NB4 (cell line): Measurements from ENCODE around the gene NR4A3.

Experiments used
- DNase-seq: peaks from one replicate; pipeline ENCODE4 v3.0.0; 2010; ENCODE audit warnings: low read depth
- H3K4me3 ChIP-seq: one replicate; pipeline ENCODE4 v1.5.1; 2011; ENCODE audit warnings: mild to moderate bottlenecking, low read depth, low read length, moderate library complexity
- CTCF ChIP-seq: IDR thresholded peaks from one replicate; pipeline ENCODE4 v1.5.1; 2012; ENCODE audit warnings: low read depth, low read length
- MYC ChIP-seq: IDR thresholded peaks from 2 replicates; pipeline ENCODE4 v1.6.1; 2011; ENCODE audit warnings: low read depth, low read length
- POLR2A ChIP-seq: IDR thresholded peaks from 2 replicates; pipeline ENCODE4 v1.6.1; 2011; ENCODE audit warnings: mild to moderate bottlenecking; ENCODE audit not compliant: insufficient read length; ENCODE audit errors: extremely low read depth
- TF ChIP-seq, protein P1 (sequence below): IDR thresholded peaks from 2 replicates; pipeline ENCODE4 v1.6.1; 2011; ENCODE audit warnings: low read depth, low read length

Gene NR4A3

DNA sequence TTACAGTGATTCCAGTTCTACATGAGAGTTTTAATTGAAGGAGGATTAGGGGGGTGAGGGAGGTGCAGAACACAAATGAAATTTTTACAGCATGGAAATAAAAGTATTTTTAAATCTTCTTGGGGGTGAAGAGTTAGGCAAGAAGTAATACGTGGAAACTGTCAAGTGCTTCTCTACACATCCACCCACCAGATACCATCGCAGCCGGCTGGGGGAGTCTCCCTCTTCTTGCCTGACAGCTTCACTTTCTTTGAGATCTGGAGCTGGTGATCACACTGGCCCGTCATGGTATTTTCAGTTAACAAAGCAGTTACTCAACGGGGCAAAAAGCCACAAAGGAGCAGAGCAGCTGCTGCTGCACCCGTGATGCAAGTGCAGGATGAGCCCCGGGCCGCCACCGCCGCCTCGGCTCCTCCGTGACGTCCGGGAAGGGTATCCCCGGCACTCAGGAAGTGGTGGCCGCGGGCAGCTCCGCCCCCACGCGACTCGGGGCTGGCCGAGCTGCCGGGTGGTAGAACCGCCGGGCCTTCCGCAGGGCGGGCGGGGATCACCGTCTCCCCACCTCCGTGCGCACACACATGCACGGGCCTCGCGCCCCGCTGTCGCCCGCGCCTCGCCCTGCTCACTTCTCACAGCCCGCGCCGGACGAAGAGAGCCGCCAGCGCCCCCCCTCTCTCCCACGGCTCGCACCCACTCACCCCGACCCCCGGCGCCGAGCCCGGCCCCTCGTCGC, 2.4 kb upstream of the NR4A3 start:
- peak; percentile 96 for DNase-seq
- peak overlapping the region; percentile 76 for H3K4me3 ChIP-seq
- peak; percentile 62 for TF ChIP-seq POLR2A
- TF ChIP-seq CTCF: no peak
- TF ChIP-seq MYC: peak; percentile 84
- TF ChIP-seq, protein P1, sequence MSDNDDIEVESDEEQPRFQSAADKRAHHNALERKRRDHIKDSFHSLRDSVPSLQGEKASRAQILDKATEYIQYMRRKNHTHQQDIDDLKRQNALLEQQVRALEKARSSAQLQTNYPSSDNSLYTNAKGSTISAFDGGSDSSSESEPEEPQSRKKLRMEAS: peak; percentile 44

DNA sequence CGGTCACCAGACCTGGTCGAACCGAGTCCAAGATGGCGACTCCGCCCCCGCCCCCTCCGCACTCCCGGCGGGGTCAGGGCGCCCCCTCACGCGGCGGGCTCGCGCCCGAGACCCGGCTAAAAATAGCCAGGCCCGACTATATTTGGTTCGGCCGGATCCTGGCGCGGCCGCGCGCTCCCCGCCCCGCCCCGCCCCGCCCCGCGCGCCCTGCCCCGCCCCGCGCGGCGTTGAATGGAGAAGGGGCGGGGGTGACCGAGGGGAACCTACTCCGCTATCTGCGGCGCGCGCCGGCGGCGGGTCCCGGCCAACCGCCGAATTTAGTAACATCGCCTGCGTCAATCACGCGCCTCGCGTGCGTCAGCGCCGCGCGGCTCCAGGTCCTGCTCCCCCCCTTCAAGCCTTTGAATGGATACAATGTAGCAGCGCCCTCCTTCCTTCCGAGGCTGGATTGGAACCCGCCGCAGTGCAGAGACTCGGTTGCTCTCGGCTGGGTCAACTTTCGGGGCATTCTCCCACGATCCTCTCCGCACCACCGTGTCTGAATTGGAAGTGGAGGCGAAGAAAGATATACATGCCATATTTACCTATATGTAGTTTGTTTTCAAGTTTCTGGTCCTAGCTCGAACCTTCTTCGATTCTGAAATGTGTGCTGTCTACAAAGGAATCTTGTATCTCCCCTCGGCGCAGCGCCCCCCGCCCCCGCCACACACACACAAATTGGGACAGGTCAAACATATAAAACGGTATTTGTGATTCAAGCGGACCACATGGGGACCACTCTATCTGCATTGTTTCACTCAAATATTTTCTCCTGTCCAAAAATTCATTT, 1.6 kb upstream of the NR4A3 start:
- DNase-seq: peak; percentile 96
- peak overlapping the region; percentile 76 for H3K4me3 ChIP-seq
- peak; percentile 42 for TF ChIP-seq POLR2A
- peak; percentile 86 for TF ChIP-seq MYC
- TF ChIP-seq CTCF: no peak
- TF ChIP-seq, protein P1: peak; percentile 78

DNA sequence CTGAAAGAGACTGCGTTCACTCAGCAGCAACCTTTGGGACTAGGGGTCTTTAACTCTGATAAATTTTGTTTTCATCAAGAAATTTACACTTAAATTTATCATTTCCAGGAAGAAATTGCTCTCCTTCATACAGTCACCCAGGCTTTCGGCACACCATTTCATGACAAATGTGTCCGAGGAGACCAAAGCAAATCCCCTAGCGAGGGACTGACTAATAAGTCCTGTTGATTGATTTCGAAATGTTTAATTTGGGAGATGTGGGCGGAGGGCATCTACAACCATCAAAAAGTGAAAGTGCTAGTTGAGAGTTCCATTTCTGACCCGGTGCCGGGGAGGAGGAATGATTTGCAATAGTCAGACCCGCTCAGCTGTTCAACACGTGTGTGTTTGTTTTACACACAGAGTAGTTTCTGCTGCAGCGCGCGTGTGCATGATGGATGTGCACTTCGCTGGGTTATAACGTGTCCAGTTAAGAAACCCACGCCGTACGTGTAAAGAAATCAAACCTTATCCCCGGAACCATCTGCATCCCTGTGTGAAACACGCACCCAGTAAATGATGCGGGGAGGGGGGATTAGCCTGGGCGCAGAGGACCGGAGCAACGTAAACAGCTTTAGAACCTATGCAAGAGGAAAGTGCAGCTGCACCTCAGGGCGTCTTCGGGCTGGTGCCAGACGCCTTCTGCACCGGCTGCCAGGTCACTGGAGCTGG, 845 bp upstream of the NR4A3 start:
- H3K4me3 ChIP-seq: peak overlapping the region; percentile 73
- peak; percentile 46; the same call in 1 of the 2 replicates for TF ChIP-seq MYC
- TF ChIP-seq CTCF: no peak
- TF ChIP-seq, protein P1: peak; percentile 92
- TF ChIP-seq POLR2A: no peak
- peak; percentile 78 for DNase-seq

GRCh38 chr9:99822109-99822805, 572 bp downstream of the NR4A3 start:
- TF ChIP-seq, protein P1: no peak
- TF ChIP-seq CTCF: no peak
- TF ChIP-seq MYC: no peak
- TF ChIP-seq POLR2A: no peak
- peak overlapping the region; percentile 73 for H3K4me3 ChIP-seq
- peak; percentile 59 for DNase-seq

DNA sequence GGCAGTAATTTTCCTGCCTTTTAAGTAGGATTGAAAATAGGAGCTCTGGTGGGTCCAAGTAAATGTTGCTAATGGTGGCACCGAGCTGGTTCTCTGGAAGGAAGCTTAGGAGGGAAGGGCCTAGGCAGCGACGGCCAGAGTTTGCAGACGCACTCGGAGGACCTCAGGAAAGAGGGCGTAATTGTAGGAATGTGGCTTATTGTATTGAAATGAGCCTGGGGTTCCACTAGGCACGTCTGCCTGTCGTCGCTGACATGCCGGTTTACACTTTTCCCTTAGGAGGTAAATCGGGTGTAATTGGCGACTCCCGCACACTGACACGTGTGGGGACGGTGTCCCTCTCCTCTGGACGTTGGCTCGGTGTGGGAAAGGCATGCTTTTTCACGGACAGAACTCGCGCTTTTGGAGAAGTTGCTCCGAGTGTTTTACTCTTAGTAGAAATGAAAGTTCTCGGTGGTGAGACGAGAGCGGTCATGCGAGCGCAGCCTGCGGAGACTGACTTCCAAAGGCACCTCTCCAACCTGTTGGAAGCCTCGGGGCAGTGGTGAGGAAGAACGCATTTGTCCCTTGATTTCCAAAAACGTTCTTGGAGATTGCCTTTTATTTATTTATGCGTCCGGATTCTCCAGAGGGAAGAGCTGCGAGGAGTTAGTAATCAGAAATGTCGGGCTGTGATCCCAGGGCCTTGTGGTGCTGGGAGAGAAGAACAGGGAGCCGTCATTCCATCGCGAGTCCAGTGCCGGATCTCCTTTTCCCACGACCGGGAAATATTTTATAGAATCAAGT, 1.3 kb downstream of the NR4A3 start:
- no peak for DNase-seq
- peak overlapping the region; percentile 64 for H3K4me3 ChIP-seq

More for the DNA sequence above, 1.3 kb downstream of the NR4A3 start:
- TF ChIP-seq POLR2A (no peak), MYC (no peak), CTCF (no peak)
- TF ChIP-seq, protein P1: no peak
